ACHN (cell line): ENCODE measurements around the gene MLXIPL.
"Not testable (repeated sequence)": the region's sequence is repeated elsewhere in the genome, so short reads cannot be mapped to it uniquely, and the experiment has no call there.

Experiments used
- DNase-seq: peaks from one replicate; pipeline ENCODE4 v3.0.0-alpha.2; 2015
- in situ Hi-C: cut with HindIII; loops from 2 replicates; pipeline ENCODE4 v1.10.0; 2017; ENCODE audit warnings: low sequenced_read_pairs, low pct_ligation_motif_present, low pct_unique_long_range_greater_than_20kb

The MLXIPL gene

DNA sequence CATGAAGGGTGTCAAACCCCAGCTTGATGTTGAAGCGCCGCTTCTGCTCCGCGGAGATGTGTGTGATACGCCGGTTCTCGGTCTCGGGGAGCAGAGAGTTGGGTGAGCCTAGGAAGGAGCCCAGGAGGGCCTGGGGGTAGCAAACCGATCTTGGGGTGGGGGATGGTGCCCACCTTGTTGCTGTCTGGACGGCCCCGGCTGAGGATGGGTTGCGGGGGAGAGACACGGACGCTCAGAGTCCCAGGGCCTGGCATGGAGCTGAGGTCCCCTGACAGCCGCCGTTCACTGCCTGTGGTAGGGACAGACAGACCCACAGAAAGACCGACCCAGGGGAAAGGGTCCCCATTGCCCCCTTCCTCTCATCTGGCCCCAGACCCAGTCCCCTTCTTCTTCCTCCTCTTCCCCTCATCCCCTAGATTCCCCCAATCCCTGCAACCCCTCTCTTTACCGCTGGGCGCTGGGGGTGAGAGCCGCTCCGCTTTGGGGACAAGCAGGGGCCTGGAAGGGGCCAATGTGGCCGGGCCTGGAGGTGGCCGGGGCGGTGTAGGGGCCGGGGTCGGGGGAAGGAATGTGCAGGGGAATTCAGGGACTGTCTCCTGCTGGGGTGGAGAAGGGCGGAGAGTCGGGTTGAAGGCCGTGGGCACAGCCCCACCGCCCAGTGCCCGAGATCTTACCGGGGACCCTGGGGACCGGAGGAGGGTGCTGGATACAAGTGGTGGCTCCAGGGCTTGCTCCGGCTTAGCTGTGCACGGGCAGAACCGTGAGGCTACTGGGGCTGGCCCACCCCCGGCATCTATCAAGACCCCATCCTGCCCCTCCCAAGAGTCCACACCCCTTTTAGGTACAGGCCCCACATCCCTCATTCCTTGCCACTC, 27.9 kb downstream of the MLXIPL start:
- in situ Hi-C loops = no loop called here
- DNase-seq = no peak

DNA sequence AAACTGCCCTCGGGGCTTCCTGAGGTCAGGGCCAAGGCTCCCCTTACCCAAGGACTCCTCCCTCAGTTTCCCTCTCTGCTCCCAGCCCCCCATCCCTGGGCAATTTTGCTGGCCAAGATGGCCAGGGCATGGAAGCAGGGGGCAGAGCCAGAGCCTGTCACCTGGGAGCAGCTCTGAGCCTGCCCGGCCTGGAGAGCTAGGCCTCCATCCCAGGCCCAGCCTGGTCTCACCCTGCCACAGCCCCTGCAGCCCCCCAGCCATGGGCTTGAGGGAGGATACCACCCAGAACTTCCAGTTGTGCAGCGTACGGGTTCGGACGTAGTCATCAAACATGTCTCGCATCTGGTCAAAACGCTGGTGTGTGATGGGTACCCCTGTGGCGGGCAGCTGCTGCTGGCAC, 29.0 kb downstream of the MLXIPL start:
- DNase-seq = no peak
- in situ Hi-C loops = no loop called here

DNA sequence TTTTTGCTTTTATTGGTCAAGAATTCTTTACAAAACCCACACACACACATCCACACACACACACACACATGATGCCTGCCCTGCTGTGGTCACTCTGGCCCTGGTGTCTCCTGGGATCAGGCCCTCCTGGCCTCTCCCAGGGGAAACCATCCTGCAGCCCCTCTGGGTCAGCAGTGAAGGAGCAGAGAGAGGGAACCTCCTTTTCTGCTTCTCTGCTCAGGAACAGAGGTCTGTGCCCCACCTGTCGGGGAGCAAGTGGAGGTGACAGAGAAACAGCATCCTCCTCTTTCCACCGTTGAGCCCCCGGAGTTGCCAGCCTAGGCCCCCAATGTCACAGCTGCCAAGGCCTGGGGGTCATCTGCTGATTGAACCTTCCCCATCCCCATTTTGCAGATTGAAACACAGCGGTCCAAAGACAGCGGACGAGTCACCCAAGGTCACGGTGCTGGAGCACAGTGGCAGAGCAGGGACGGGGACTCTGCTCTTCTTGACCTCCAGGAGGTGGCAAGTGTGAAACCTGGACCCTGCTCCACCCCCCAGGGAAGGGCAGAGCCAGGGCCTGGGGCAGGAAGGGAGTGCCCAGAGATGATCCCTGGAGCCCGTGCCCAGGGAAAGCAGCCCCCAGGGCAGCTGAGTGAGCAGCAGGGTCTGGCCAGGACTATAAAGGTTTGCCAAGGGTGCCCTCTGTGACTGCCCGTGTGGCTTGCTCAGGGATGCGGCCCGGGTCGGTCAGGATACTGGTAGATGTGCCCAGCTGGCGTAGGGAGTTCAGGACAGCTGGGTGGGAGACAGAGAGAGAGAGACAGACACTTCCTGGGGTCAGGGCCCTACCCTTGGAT, 30.9 kb downstream of the MLXIPL start:
- DNase-seq = no peak
- in situ Hi-C loops = no loop called here

DNA sequence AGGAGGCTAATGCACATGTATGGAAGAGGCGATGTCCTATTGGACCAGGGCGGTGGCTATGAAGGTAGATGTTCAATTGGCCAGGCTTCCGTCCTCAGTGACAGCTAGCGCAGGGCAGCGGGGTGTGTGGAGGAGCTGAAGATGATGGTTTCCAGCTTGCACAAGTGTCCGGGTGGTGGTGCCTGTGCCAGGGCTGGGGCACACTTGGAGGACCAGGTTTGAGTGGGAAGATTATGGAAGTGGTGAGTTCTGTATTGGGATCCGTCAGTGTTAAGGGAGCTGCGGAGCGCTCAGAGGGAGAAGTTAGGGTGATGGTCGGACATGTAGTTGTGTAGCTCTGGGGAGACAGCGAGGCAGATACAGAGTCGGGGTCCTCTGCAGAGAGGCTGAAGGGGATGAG, 37.4 kb downstream of the MLXIPL start:
- no peak for DNase-seq
- in situ Hi-C loops = no loop called here

DNA sequence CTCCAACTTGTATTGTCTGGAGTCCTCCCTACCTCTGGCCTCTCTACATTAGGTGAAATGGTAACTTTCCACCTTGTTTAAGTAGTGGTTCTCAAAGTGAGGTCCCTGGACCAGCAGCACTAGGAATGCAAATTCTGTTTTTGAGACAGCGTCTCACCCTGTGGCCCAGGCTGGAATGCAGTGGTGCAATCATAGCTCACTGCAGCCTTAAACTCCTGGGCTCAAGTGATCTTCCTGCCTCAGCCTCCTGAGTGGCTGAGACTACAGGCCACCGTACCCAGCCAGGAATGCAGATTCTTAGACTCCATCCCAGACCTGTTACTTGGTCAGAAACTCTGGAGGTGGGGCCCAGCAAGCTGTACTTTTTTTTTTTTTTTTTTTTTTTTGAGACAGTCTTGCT, 39.1 kb downstream of the MLXIPL start:
- DNase-seq = no peak
- in situ Hi-C loops = no loop called here

DNA sequence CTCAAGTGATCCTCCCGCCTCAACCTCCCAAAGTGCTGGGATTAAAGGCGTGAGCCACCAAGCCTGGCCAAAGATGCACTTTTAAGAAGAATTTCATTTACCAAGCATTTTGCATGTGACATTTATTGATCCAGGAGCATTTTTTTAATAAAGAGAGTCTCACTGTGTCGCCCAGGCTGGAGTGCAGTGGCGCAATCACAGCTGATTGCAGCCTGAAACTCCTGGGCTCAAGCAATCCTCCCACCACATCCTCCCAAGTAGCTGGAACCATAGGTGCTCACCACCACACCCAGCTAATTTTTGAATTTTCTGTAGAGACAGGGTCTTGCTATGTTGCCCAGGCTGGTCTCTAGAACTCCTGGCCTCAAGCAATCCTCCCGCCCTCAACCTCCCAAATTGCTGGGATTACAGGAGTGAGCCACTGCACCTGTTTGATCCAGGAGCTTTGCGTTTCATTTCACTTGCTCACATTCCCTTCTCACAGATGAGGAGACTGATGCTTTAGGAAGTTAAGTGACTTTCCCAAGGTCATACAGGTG, 41.6 kb downstream of the MLXIPL start:
- DNase-seq = no peak
- in situ Hi-C loops = no loop called here

DNA sequence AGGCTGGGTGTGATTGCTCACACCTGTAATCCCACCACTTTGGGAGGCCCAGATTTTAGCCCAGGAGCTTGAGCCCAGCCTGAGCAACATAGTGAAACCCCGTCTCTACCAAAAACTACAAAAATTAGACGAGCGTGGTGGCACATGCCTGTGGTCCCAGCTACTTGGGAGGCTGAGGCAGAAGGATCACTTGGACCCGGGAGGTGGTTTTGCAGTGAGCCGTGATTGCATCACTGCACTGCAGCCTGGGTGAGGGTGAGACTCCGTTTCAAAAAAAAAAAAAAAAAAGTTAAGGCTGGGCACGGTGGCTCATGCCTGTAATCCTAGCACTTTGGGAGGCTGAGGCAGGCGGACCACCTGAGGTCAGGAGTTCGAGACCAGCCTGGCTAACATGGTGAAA, 43.3 kb downstream of the MLXIPL start:
- in situ Hi-C loops, DNase-seq: not testable (repeated sequence)

DNA sequence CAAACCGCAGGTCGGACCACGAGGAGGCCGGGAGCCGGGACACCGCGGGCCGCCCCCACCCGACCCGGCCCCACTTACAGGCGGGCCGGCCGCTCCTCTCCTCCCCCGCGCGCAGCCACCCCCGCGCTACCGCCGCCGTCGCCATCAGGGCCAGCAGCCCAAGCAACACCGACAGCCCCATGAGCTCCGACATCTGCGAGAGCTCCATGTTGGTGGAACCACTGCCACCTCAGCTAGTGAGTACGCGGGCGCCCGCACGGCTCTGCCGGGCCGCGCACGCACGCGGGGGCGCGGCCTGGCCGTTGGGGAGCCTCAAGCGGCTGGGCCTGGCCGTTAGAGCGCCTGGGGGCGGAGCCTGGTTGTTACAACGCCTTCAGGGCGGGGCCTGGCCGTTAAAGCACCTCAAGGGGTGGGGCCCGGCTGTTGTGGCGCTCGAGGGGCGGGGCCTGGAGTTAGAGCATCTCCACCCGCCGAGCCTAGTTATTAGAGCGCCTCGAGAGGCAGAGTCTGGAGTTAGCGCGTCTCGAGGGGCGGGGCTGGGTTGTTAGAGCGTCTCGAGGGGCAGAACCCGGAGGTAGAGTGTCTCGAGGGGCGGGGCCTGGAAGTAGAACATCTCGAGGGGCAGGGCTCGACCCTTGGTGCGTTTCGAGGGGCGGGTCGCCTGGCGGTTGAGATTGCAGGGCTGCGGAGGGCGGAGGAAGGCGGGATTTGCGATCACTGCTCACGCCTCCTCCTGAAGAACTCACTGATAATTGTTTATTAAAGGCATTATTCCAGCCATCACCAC, 45.8 kb downstream of the MLXIPL start, which contains the start of gene TBL2:
Gene TBL2 (minus strand): TSS at position 238 of the 787 bp plus-strand sequence. CDS start 30 bp downstream, at position 208.
- peak; percentile 100 for DNase-seq
- in situ Hi-C loops = no loop called here

DNA sequence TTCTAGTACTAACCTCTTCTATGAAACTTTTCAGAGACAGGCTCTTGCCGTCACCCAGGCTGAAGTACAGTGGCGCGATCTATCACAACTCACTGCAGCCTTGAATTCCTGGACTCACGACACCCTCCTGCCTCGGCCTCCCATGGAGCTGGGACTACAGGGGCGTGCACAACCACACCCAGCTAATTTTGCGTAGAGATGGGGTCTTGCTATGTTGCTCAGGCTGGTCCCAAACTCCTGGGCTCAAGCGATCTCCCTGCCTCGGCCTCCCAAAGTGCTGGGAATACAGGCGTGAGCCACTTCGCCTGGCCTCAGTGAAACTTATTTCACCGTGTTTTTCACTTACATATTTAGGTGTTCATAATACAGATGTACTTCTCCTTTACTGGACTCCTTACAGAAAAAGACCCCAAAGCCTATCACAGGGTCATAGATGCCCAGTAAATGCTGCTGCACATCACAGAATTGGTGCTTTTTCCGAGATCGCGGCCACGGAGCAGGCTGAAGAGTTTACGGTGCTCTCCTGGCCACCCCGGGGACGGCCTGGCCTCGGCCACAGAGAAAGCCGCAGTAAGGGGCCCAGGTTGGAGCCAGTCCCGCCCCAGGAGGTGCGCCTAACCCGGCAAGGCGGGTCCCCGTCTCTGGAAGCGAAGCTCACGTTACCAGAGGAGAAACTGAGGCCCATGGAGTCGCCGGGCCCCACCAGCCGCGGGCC, 46.5 kb downstream of the MLXIPL start:
- in situ Hi-C loops = no loop called here
- peak; percentile 16 for DNase-seq

DNA sequence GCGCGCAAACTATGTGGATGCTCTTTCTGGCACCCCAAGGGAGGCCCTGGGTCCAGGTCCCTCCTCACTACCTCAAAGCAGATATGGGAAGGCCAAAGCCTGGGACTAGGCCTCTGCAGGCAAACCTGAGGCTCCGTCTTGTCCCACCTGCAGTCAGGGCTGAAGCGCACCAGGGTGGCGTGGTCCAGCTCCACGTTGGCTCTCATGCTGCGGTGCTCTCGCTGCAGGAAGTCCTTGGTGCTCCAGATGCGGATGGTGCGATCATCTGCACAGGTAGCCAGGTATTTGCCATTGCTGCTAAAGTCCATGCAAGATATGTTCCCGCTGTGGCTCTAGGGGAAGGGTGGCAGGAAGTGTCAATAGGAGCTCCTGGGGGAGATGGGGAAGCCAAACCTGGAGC, 50.5 kb downstream of the MLXIPL start:
- in situ Hi-C loops = no loop called here
- no peak for DNase-seq

DNA sequence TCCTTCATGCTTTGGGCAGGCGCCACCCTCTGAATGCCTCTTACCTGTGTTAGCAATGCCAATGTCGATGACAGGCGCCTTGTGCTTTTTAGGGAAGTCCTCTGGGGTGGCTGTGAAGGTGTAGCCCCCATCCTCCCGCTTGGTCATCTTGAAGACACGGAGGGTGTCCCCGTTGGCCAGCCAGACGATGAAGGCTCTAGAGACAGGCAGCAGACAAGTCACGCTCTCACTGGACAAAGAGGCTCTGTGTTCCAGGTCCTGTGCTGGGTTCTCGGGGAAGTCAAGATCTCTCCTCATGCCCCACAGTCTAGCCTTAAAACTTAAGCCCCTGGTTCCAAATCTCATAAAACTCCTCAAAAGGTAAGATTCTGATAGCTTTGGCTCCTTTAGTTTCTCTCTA, 51.0 kb downstream of the MLXIPL start:
- in situ Hi-C loops = no loop called here
- DNase-seq = no peak

DNA sequence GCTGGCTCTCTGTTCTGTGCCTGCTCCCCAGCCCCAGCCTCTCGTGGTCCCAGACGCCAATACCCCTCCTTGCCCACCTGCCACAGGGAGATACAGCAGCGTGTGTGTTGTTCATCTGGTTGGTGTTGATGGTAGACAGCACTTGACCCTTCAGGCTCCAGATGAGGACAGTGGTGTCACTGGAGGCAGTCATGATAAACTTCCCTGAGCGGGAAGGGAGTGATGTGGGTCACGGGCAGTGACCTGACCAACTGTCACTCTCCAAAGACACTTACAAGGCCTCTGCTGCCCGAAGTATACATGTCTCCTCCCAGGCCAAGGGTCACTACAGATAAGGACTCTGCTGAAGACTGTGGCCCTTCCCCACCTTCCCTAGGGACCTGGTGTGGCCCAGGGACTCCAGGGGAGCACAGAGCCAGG, 51.5 kb downstream of the MLXIPL start:
- in situ Hi-C loops = no loop called here

DNA sequence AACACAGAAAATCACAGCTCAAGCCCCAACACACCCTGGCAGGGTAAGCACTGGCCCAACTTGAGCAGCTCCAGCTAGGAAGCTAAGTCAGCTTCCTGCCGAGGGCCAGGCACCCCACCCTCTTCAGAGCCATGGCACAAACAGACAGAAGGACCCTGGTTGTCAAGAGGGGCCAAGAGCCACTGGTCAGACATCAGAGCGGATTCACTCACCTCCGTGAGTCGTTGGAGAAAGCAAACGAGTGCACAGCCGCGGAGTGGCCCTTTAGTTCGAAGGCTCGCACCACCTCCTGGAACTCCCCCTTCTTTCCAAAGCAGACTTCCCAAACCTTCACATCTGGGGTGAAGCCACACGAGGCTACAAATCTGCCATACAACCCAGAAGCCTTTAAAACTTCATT, 53.3 kb downstream of the MLXIPL start:
- DNase-seq = no peak
- in situ Hi-C loops = no loop called here

More for the DNA sequence above, 51.5 kb downstream of the MLXIPL start:
- DNase-seq = no peak

DNA sequence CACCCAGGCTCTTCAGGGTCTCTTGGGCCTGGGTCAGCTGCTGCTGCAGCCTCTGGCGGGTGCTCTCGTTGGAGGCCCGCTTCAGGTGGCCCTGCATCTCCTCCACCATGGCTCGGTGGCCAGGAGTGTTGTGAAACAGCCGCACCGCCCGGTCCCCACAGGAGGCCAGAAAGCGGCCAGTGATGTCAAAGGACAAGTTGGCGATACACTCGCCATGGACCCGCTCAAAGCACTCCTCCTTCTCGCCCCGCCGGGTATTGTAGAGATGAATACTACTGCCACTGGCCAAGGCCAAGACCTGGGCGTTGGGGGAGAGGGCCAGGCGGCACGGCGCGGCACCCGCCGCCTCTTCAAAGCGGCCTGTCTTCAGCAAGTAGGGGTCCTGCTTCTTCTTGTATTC, 53.8 kb downstream of the MLXIPL start:
- DNase-seq = no peak
- in situ Hi-C loops = no loop called here

DNA sequence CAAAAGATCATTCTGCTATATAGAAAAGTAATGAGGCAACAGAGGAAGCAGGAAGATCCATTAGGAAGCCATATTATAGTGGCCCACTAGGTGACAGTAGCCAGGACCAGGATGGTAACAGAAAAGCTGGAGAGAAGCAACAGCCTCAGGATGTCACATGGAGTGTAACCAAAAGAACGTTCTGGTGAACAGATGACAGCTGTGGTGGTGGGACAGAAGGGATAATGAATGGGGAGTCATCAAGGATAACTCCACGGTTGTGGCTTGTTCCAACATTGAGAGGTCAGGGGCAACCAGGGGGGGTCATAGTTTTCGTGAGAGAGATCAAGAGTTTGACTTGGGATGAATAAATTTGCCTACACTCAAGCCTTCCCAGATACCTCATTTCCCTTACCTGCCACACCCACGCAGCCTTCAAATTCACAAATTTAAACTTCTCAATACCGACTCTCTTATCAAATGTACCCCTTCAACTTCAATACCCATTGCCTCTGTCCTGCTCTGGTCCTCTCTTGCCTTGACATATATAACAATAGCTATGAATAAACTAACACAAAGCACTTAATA, 55.2 kb downstream of the MLXIPL start:
- in situ Hi-C loops = no loop called here
- DNase-seq = no peak

DNA sequence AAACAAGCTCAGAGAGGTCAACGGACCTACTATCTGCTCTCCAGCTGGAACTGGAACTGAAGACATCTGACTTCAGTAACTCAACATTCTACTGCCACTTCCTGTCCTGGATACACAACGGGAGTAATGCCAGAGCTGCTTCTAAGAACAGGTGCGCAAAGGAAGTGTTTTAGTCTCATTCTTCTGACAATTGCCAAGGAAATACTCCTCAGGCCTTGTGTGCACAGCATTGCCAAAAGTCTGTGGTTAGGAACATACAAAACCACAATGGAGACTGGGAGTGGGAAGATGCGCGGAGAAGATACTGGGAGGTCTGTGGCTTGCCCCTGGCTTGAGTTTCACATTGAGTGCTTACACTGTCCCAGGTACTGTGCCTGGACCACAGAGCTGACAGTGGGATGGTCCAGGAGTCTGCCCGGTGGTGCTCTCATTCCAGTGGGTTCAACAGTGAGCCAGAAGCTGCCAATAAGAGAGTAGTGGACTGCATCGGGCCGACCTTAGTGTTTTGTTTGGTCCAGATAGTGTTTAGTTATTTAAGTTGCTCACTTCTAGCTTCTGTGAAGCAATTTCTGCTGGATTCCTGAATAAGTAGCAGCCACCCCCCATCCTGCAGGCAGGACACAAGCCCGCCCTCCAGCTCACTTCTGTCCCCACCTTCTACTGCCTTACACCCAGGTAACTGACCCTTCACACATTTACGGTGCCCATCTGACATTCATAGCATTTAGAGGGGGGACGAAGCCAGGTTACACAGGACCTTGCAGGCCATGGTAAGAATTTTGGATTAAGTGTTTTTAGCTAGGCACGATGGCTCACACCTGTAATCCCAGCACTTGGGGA, 56.3 kb downstream of the MLXIPL start:
- in situ Hi-C loops = no loop called here
- DNase-seq = no peak

DNA sequence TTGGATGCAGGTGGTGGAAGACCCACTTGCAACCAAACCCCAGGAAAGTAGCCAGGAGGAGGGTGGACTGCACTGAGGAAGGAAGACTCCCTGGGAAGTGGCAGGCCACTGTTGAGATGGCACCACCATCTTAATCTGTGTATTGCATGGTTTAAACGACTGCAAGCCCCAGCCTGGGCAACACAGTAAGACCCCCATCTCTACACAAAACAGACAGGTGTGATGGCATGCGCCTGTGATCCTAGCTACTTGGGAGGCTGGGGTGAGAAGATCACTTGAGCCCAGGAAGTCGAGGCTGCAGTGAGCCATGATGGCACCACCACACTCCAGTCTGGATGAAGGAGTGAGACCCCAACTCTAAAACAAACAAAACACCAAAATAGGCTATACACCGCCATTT, 57.2 kb downstream of the MLXIPL start:
- DNase-seq = no peak
- in situ Hi-C loops = no loop called here
